ENCODE measurements around the gene UBE2E2. TPM values are rescaled to one million over a fixed set of nuclear protein-coding genes. Genes with fewer than 3 reads are reported as not detected.

UBE2E2 gene
- total RNA-seq, 2 experiments from 2014 or later, result 16.5 to 23.2 TPM

GRCh38 chr3:23219552-23219951, 16.4 kb downstream of the UBE2E2 start:
- H3K4me1 Mint-ChIP-seq (ENCODE audit: low read depth), result peaks cover 14% of the 10 kb centered on the region
- H3K27me3 Mint-ChIP-seq, result no peaks in the 10 kb centered on the region
- CTCF ChIA-PET, result no interaction called here
- POLR2A ChIA-PET, result interaction anchor here (0.6 kb wide), 1 partner anchor 19 kb away, joined by 3 read pairs; no protein-coding TSS in a partner anchor
- ATAC-seq (no peak), DNase-seq (no peak)
- TF ChIP-seq CTCF (IDR thresholded peaks at IDR 0.05), result no peak
- intact Hi-C loops (cut with micrococcal nuclease), result no loop called here
- peaks cover 11% of the 10 kb centered on the region for H3K36me3 Mint-ChIP-seq (ENCODE audit: low read depth)
- H3K4me3 Mint-ChIP-seq, result no peak overlapping the region
- H3K9me3 Mint-ChIP-seq, result peaks cover 13% of the 10 kb centered on the region
- H3K27ac Mint-ChIP-seq, result no peak overlapping the region

- CTCF ChIA-PET, result no interaction called here
- H3K4me3 Mint-ChIP-seq, result no peak overlapping the region
Measured at GRCh38 chr3:23221136-23221535, 18.0 kb downstream of the UBE2E2 start.

GRCh38 chr3:23232016-23232415, 28.9 kb downstream of the UBE2E2 start:
- Mint-ChIP-seq H3K27me3 (no peaks in the 10 kb centered on the region), H3K36me3 (ENCODE audit: low read depth) (no peaks in the 10 kb centered on the region), H3K4me1 (ENCODE audit: low read depth) (peaks cover 13% of the 10 kb centered on the region), H3K9me3 (no peaks in the 10 kb centered on the region), H3K4me3 (no peak overlapping the region), H3K27ac (no peak overlapping the region)
- CTCF ChIA-PET, result no interaction called here
- no peak for TF ChIP-seq CTCF (IDR thresholded peaks at IDR 0.05)
- POLR2A ChIA-PET, result no interaction called here
- intact Hi-C loops (cut with micrococcal nuclease), result no loop called here
- ATAC-seq (no peak), DNase-seq (no peak)

More at GRCh38 chr3:23221136-23221535, 18.0 kb downstream of the UBE2E2 start:
- ATAC-seq, result no peak
- Mint-ChIP-seq H3K36me3 (ENCODE audit: low read depth) (peaks cover 13% of the 10 kb centered on the region), H3K27ac (no peak overlapping the region), H3K27me3 (no peaks in the 10 kb centered on the region), H3K4me1 (ENCODE audit: low read depth) (peaks cover 14% of the 10 kb centered on the region), H3K9me3 (peaks cover 17% of the 10 kb centered on the region)
- POLR2A ChIA-PET, result no interaction called here
- DNase-seq, result no peak
- intact Hi-C loops (cut with micrococcal nuclease), result no loop called here
- no peak for TF ChIP-seq CTCF (IDR thresholded peaks at IDR 0.05)

GRCh38 chr3:23232854-23233253, 29.7 kb downstream of the UBE2E2 start:
- TF ChIP-seq CTCF (IDR thresholded peaks at IDR 0.05), result no peak
- Mint-ChIP-seq H3K36me3 (ENCODE audit: low read depth) (no peaks in the 10 kb centered on the region), H3K4me3 (no peak overlapping the region), H3K4me1 (ENCODE audit: low read depth) (peaks cover 14% of the 10 kb centered on the region), H3K9me3 (no peaks in the 10 kb centered on the region), H3K27me3 (no peaks in the 10 kb centered on the region), H3K27ac (no peak overlapping the region)
- no peak for ATAC-seq
- ChIA-PET CTCF (no interaction called here), POLR2A (no interaction called here)
- intact Hi-C loops (cut with micrococcal nuclease), result no loop called here
- DNase-seq, result no peak

- Mint-ChIP-seq H3K27me3 (no peaks in the 10 kb centered on the region), H3K27ac (no peak overlapping the region), H3K9me3 (no peaks in the 10 kb centered on the region), H3K4me1 (ENCODE audit: low read depth) (peaks cover 17% of the 10 kb centered on the region), H3K4me3 (no peak overlapping the region), H3K36me3 (ENCODE audit: low read depth) (no peaks in the 10 kb centered on the region)
- intact Hi-C loops (cut with micrococcal nuclease), result no loop called here
- ChIA-PET POLR2A (no interaction called here), CTCF (no interaction called here)
- no peak for DNase-seq
- no peak for TF ChIP-seq CTCF (IDR thresholded peaks at IDR 0.05)
- ATAC-seq, result no peak
Measured at GRCh38 chr3:23235264-23235663, 32.1 kb downstream of the UBE2E2 start.
